AG10803 (cell line): ENCODE data around the gene ARFGAP2.

Source experiments
- DNase-seq: peaks from one replicate; pipeline ENCODE4 v3.0.0; 2010; ENCODE audit warnings: low read depth
- H3K4me3 ChIP-seq: 2 replicates; pipeline ENCODE4 v1.5.1; 2011; ENCODE audit warnings: mild to moderate bottlenecking, low read length, control low read depth
- TF ChIP-seq, protein P1 (sequence below): conservative IDR thresholded peaks from 2 replicates; pipeline ENCODE4 v1.5.1; 2011; ENCODE audit warnings: mild to moderate bottlenecking, low read length, control low read depth, inconsistent platforms

The ARFGAP2 gene

DNA sequence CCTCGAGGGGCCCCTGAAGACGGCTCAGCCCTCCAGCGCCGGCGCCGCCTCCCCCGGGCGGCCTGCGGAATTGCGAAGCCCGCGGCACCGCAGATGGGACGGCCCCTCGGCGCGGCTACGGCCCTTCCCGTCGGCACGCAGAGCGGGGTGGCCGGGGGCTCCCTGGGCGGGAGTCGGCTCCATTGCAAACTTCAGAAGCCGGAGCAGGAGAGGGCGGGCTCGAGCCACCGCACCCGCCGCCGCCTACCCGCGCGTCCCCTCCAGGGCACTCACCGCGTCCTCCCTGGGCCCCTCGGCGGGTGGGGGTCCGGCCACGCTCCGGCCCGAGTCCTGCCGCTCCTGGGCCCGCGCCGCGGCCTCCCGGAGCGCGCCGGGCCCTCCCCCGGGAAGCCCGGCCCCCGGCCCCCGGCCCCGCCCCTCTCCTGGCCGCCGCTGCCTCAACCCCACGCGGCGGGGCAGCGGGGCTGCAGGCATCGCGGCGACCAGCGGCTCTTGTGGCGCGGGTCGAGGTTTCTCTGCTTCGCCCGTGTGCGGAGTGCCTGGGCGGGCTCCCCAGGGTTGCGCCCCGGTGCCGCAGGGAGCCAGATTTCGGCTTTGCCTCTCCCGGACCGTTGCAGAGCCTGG, 9.5 kb upstream of the ARFGAP2 start, which contains the start of gene PACSIN3:
PACSIN3 (minus strand) TSS at position 359 of the 624 bp plus-strand sequence. CDS start 3,707 bp downstream, outside the sequence.
- TF ChIP-seq, protein P1, sequence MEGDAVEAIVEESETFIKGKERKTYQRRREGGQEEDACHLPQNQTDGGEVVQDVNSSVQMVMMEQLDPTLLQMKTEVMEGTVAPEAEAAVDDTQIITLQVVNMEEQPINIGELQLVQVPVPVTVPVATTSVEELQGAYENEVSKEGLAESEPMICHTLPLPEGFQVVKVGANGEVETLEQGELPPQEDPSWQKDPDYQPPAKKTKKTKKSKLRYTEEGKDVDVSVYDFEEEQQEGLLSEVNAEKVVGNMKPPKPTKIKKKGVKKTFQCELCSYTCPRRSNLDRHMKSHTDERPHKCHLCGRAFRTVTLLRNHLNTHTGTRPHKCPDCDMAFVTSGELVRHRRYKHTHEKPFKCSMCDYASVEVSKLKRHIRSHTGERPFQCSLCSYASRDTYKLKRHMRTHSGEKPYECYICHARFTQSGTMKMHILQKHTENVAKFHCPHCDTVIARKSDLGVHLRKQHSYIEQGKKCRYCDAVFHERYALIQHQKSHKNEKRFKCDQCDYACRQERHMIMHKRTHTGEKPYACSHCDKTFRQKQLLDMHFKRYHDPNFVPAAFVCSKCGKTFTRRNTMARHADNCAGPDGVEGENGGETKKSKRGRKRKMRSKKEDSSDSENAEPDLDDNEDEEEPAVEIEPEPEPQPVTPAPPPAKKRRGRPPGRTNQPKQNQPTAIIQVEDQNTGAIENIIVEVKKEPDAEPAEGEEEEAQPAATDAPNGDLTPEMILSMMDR: no peak; the same call in 1 of the 2 replicates
- no peak for DNase-seq
- peak within 1 kb of the TSS; percentile 64 for H3K4me3 ChIP-seq

DNA sequence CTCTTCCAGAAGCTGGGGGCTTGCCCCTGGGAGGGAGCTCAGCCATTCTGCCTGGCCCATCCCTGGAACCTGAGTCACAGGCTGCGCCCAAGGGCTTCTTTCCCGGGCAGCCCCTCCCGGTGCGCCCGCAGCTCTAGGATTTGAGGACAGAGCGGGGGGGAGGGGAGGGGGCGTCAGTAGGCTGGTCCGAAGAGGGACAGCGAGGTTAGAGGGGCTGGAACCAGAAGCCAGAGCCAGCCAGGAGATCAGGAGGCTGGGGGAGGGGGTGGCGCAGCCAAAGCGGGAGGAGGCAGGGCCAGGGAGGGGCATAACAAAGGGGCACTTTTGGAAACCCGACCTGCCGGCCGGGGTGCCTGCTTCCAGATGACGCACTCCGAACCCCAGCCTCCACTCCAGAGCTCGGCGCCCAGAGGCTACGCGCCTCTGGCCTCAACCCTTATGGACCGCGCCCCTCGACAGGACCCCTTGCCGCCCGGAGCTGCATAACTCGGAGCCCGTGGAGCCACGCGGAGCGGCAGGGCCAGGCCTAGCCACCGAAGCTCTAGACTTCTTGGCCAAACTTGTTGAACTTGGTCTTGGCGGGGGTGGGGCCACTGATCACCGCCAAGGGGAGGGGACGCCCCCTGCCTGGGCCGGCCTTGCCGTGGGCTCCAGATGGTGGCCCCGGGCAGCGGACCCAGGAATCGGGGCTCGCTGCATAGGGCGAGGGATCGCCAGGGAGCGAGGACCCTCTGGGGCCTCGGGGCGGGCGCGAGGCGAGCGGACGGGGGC, 8.8 kb upstream of the ARFGAP2 start:
- TF ChIP-seq, protein P1: no peak
- peak overlapping the region; percentile 64 for H3K4me3 ChIP-seq
- peak; percentile 26 for DNase-seq

DNA sequence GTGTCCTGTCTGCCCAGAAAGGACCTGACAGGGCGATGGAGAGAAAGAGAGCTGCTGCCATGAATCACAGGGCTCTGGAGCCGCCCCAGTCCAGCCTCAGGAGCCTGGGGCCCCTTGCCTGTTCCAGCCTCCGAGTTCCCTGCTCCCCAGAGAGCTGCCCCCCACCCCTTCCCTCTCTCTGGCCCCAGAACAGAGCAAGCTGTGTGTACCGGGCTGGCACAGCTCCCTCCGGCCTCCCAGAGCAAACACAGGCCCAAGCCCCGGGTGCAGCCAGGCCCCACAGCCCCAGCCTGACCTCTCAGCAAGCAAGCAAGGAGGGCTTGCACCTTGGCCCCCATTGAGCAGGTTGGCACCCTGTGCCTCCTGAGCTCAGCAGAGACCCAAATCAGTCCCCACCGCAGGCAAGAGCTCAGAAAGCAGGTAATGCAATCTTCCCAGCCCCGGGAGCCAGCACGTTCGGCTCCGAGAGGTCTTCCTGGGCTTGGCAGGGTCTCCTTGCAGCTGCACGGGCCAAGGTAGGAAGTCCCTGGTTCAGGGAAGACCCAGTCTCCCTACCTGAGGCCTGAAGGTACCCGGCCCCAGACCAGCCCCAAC, 8.1 kb upstream of the ARFGAP2 start:
- peak overlapping the region; percentile 64 for H3K4me3 ChIP-seq
- TF ChIP-seq, protein P1: no peak
- no peak for DNase-seq

DNA sequence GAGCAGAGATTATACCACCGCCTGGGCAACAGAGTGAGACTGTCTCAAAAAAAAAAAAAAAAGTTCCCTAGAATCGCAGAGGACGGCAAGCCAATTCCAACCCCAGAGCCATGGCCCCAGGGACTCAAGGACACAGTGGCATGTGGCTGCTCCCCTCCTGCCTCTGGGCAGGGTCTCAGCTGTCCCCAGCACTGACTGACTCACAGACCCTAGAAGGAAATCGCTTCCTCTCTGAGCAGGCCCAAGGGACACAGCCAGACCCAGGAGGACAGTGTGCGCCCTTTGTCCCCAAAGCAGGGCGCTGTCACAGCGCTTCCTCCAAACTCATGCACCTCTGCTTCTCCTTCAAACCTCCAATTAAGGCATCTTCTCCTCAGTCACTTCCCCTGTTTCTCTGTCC, 7.3 kb upstream of the ARFGAP2 start:
- no peak for DNase-seq
- TF ChIP-seq, protein P1: no peak
- no peak overlapping the region for H3K4me3 ChIP-seq

DNA sequence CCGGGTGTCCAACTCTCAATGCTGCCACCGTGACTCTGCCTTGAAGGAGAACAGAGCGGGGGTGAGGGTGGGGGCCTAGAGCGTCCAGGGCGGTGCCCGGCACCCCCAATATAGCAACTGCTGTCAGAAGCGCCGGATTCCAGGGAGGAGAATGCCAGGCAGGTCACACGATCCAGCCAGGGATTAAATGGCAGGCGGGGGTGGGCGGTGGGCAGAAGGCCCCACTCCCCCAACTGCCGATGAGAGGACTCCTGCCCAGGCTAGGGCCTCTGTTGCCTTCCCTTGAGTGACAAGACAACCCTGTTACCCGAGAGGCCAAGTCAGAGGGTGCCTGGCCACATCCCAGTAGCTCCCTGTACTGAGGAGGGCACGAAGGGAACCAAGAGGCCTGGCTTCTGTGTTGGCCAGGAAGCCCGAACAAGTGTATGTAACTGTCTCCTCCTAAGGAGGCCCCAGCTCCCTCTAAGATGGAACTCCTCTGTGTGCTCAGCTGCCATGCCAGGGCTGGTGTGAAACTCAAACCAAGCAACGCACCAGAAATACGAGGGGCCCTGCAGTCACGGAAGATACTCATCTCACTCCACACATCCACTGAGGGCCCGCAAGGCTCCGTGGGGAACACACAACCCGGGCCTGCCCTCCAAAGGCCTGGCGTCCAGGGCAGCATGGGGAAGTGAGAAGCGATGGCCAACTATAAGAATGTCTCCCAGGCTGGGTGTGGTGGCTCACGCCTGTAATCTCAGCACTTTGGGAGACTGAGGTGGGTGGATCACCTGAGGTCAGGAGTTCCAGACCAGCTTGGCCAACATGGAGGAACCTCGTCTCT, 6.6 kb upstream of the ARFGAP2 start:
- DNase-seq: no peak
- no peak overlapping the region for H3K4me3 ChIP-seq
- TF ChIP-seq, protein P1: no peak

DNA sequence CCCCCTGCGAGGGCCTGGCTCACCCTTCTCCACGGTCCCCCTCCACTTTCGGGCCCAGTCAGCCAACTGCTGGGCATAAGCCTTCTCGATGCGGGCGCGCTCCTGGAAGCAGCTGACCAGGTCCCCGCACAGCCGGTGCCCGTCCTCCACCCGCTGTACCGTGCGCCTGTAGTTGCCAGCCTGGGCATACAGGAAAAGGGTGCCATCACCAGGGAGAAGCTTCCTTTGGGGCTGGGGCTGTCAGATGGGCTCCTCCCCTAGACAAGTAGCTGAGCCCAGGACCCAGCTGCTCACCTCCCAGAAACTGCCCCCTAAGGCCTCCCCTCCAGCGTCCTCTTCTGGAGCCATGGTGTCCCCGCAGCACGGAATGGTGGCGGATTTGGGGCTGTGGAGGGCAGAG, 5.7 kb upstream of the ARFGAP2 start:
- no peak for DNase-seq
- no peak overlapping the region for H3K4me3 ChIP-seq
- TF ChIP-seq, protein P1: no peak
